ENCODE results near the gene ABCC3.
"Not testable (repeated sequence)": the region's sequence is repeated elsewhere in the genome, so short reads cannot be mapped to it uniquely, and the experiment has no call there.

The ABCC3 gene

GRCh38 chr17:50672071-50672470 is 37.4 kb downstream of the ABCC3 start:
- no peak for DNase-seq

DNA sequence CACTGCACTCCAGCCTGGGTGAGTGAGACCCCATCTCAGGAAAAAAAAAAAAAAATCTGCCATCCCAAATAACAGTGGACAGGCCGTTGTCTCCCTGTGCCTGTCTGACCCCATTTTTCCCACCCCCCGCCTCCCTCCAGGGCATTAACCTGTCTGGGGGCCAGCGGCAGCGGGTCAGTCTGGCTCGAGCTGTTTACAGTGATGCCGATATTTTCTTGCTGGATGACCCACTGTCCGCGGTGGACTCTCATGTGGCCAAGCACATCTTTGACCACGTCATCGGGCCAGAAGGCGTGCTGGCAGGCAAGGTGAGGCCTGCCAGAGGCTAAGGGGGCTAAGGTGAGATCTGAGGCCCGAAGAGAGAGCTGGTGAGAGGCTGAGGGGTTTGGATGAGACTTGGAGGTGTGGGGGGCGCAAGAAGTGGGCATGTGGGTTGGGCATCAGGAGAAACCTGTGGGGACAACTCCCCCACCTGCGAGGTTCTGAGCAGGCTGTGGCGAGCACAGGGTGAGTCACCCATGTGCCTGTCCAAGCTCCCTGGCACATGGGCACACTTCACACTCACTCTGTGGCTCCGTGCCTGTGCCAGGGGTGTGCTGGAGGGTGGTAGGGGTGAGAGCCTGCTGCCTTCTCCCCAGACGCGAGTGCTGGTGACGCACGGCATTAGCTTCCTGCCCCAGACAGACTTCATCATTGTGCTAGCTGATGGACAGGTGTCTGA is 38.3 kb downstream of the ABCC3 start:
- DNase-seq = no peak

DNA sequence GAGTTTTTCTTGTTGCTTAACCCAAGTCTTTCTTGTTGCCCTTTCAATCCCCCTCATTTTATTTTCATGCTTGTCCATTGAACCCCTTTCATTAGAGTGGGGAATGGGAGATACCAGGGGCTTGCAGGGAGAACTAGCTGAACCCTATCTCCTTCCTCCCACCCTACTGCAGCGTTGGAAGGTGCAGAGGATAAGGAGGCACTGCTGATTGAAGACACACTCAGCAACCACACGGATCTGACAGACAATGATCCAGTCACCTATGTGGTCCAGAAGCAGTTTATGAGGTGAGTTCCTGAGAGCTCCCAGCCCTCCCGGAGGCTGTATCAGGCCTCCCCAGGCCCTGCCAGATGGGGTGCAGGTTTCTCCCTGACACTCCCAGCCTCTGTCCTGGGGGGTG is 40.5 kb downstream of the ABCC3 start:
- no peak for DNase-seq

DNA sequence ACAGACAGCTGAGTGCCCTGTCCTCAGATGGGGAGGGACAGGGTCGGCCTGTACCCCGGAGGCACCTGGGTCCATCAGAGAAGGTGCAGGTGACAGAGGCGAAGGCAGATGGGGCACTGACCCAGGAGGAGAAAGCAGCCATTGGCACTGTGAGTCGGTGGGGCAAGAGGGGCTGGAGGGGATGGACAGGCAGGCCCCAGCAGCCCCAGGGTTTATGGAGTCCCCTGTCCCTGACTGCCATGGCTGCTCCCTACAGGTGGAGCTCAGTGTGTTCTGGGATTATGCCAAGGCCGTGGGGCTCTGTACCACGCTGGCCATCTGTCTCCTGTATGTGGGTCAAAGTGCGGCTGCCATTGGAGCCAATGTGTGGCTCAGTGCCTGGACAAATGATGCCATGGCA is 40.9 kb downstream of the ABCC3 start:
- no peak for DNase-seq

- DNase-seq = no peak
These were observed 41.6 kb downstream of the ABCC3 start for GRCh38 chr17:50676065-50676975.

GRCh38 chr17:50677851-50678375 is 43.2 kb downstream of the ABCC3 start:
- no peak for DNase-seq

DNA sequence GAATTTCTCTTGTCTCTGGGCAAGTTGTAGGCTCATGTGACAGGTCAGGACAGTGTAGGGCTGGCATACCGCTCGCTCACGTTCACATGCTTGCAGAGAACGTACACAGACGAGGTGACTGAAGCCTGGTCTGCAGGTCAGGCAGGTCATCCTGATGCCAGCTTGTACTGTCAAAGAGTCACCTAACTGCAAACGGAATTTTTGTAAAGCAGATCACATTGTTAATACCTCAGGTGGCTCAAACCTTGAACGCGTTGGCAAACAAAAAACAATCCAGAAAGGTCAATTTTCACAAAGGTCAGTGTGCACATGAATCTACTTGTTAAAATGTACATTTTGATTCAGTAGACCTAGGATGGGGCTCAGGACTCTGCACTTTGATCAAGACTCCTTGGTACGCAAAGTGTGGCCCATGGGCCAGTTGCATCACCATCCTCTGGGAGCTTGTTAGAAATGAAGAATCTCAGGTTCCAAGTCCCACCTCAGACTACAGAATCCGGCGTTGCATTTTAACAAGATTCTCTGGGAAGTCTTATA is 44.4 kb downstream of the ABCC3 start:
- no peak for DNase-seq

- DNase-seq = no peak
These were observed 45.4 kb downstream of the ABCC3 start for GRCh38 chr17:50680126-50680525.

- DNase-seq = not testable (repeated sequence)
These were observed 46.0 kb downstream of the ABCC3 start for GRCh38 chr17:50680543-50681262.

GRCh38 chr17:50681263-50682200 is 46.9 kb downstream of the ABCC3 start:
- peak; percentile 62 for DNase-seq

DNA sequence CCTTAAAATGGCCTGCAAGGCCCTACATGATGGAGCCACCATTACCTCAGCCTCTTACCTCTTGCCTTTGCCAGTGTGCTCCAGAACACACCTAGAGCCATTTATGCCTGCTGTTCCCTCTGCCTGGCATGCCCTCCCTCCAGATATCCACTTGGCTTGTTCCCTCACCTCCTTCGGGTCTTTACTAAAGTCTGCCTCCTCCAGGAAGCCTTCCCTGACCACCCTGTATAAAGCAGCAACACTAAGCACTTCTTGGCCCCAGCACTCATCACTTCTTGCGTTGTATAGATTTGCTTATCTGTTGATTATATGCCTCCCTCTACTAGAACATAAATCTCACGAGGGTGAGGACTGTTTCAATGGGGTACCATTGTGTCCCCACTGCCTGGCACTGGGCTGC is 47.8 kb downstream of the ABCC3 start:
- no peak for DNase-seq

GRCh38 chr17:50682938-50683337 is 48.3 kb downstream of the ABCC3 start:
- no peak for DNase-seq

DNA sequence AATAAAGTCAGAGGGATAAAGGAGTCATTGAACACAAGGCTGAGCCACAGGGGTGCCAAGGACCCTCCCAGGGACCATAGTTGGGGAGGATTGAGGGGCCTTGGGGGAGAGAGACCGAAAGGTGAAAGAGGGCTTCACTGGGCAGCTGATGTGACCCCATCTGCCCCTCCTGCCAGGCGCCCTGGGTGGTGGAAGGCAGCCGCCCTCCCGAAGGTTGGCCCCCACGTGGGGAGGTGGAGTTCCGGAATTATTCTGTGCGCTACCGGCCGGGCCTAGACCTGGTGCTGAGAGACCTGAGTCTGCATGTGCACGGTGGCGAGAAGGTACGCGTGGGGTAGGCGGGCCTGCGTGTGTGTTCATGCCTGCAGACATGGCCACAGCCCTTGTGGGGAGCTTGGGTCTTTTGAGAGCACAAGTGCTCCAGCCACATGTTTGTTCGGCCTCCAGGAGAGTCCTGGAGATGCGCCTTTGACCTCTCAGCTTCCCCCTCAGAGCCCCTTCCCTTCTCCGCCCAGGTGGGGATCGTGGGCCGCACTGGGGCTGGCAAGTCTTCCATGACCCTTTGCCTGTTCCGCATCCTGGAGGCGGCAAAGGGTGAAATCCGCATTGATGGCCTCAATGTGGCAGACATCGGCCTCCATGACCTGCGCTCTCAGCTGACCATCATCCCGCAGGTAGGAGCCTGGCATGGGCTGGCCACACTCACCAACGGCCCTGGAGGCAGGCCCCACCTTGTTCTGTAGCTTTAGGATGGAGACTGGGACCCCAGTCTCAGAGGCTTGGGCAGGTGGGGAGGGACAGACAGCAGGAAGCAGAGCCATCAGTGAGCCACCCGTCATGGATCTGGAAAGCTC is 49.0 kb downstream of the ABCC3 start:
- DNase-seq = no peak

GRCh38 chr17:50684288-50684611 is 49.6 kb downstream of the ABCC3 start:
- no peak for DNase-seq

- no peak for DNase-seq
These were observed 50.1 kb downstream of the ABCC3 start for GRCh38 chr17:50684612-50685333.

GRCh38 chr17:50685334-50685665 is 50.6 kb downstream of the ABCC3 start:
- DNase-seq = no peak

GRCh38 chr17:50685691-50686493 is 51.2 kb downstream of the ABCC3 start:
- no peak for DNase-seq

DNA sequence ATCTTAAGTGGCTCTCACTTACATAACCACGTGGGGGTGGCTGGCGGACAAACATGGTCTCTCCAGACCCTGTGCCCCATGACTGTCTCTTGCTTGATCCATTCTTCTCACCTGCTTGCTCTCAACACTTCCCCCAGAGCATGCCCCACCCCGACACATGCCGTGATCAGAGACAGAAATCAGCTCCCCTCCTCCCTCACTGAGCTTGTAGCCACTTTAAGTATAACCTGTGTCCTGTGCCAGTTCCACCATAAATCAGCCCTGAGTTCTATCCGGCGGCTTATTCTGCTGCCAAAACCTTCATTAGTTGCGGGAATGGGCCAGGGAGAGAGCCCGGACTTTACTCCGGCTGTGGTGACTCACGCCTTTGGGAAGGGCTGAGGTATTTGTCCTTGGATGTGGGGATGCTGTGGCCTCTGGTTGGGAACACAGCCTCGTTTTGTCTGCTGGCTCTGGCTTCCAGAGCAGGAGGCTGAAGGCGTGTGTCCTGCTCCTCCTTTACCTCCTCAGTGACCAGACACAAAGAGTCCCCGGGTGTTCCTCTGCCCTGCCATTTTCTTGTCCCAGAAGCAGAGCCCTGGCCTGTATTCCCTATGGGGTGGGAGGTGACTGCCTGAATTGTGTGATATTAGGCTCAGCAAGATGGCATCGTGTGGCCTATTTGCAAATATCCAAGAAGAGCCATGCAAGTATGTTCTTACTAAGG is 52.0 kb downstream of the ABCC3 start:
- no peak for DNase-seq

Measured in NCI-H1092 treated with DMSO at 0.1 percent for 48 hours (cell line).